SH-SY5Y (cell line): ENCODE measurements around the gene NMUR1.

ENCODE experiments used
- GATA2 ChIP-seq: IDR thresholded peaks from 2 replicates; pipeline ENCODE4 v1.6.1; 2011; ENCODE audit warnings: mild to moderate bottlenecking, low read depth, low read length
- GATA3 ChIP-seq: IDR thresholded peaks from 2 replicates; pipeline ENCODE4 v1.6.1; 2011; ENCODE audit warnings: low read depth, mild to moderate bottlenecking, low read length, moderate library complexity

DNA sequence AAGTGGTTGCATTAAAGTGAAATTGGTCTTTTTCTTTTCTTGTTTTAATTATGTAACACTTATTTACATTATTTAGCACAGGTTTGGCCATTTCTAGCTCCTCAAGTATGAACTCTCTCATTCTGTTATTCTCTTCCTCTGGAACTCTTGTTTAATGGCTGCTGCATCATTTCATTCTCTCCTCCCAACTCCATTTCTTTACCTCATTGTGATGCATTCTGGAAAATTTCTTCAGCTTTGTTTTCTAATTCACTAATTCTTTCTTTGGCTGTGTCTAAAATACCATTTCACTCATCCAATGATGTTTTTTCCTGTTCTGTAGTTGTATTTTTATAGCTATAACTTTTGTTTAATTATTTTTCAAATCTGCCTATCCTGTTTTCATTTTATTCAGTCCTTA, 22.5 kb upstream of the NMUR1 start:
- no peak for TF ChIP-seq GATA2
- no peak for TF ChIP-seq GATA3
